ENCODE results near the gene CACNA2D1.

CACNA2D1 gene

GRCh38 chr7:82417898-82418297 is 25.7 kb downstream of the CACNA2D1 start:
- peaks cover 4% of the 10 kb centered on the region for H3K9me3 ChIP-seq
- no peaks in the 10 kb centered on the region for H3K27me3 ChIP-seq
- TF ChIP-seq Cebpa-rat (IDR thresholded peaks at IDR 0.05) = no peak
- no peaks in the 10 kb centered on the region for H3K36me3 ChIP-seq
- no peaks in the 10 kb centered on the region for H3K4me1 ChIP-seq
- H3K9ac ChIP-seq = no peak overlapping the region
- H3K4me3 ChIP-seq = no peak overlapping the region
- H3K4me2 ChIP-seq = no peak overlapping the region
- no peaks in the 10 kb centered on the region for H4K20me1 ChIP-seq
- no peak overlapping the region for H3K27ac ChIP-seq

GRCh38 chr7:82416402-82416801 is 27.2 kb downstream of the CACNA2D1 start:
- H3K27ac ChIP-seq = no peak overlapping the region
- H3K36me3 ChIP-seq = no peaks in the 10 kb centered on the region
- peaks cover 4% of the 10 kb centered on the region for H3K9me3 ChIP-seq
- H3K4me2 ChIP-seq = no peak overlapping the region
- no peak overlapping the region for H3K4me3 ChIP-seq
- no peaks in the 10 kb centered on the region for H3K4me1 ChIP-seq
- H3K27me3 ChIP-seq = no peaks in the 10 kb centered on the region
- TF ChIP-seq Cebpa-rat (IDR thresholded peaks at IDR 0.05) = no peak
- no peak overlapping the region for H3K9ac ChIP-seq
- H4K20me1 ChIP-seq = no peaks in the 10 kb centered on the region

GRCh38 chr7:82414389-82414788 is 29.2 kb downstream of the CACNA2D1 start:
- TF ChIP-seq Cebpa-rat (IDR thresholded peaks at IDR 0.05) = no peak
- no peaks in the 10 kb centered on the region for H3K36me3 ChIP-seq
- H3K4me2 ChIP-seq = no peak overlapping the region
- no peaks in the 10 kb centered on the region for H3K27me3 ChIP-seq
- no peak overlapping the region for H3K27ac ChIP-seq
- H4K20me1 ChIP-seq = no peaks in the 10 kb centered on the region
- no peak overlapping the region for H3K4me3 ChIP-seq
- H3K4me1 ChIP-seq = no peaks in the 10 kb centered on the region
- no peak overlapping the region for H3K9ac ChIP-seq
- H3K9me3 ChIP-seq = peaks cover 4% of the 10 kb centered on the region

GRCh38 chr7:82413237-82413636 is 30.3 kb downstream of the CACNA2D1 start:
- no peak overlapping the region for H3K4me3 ChIP-seq
- H3K4me1 ChIP-seq = no peaks in the 10 kb centered on the region
- H3K27me3 ChIP-seq = no peaks in the 10 kb centered on the region
- no peak for TF ChIP-seq Cebpa-rat (IDR thresholded peaks at IDR 0.05)
- H3K9ac ChIP-seq = no peak overlapping the region
- H3K27ac ChIP-seq = no peak overlapping the region
- H4K20me1 ChIP-seq = no peaks in the 10 kb centered on the region
- no peaks in the 10 kb centered on the region for H3K36me3 ChIP-seq
- no peak overlapping the region for H3K4me2 ChIP-seq
- H3K9me3 ChIP-seq = peaks cover 4% of the 10 kb centered on the region

- H3K4me3 ChIP-seq = no peak overlapping the region
- no peak overlapping the region for H3K27ac ChIP-seq
- H3K9ac ChIP-seq = no peak overlapping the region
- H3K27me3 ChIP-seq = no peaks in the 10 kb centered on the region
- no peaks in the 10 kb centered on the region for H3K4me1 ChIP-seq
- no peak for TF ChIP-seq Cebpa-rat (IDR thresholded peaks at IDR 0.05)
- no peaks in the 10 kb centered on the region for H4K20me1 ChIP-seq
- no peaks in the 10 kb centered on the region for H3K9me3 ChIP-seq
- no peak overlapping the region for H3K4me2 ChIP-seq
- no peaks in the 10 kb centered on the region for H3K36me3 ChIP-seq
Observed at GRCh38 chr7:82411732-82412131, 31.8 kb downstream of the CACNA2D1 start.

- no peaks in the 10 kb centered on the region for H3K27me3 ChIP-seq
- no peak overlapping the region for H3K27ac ChIP-seq
- no peaks in the 10 kb centered on the region for H3K4me1 ChIP-seq
- no peaks in the 10 kb centered on the region for H3K36me3 ChIP-seq
- H3K9ac ChIP-seq = no peak overlapping the region
- TF ChIP-seq Cebpa-rat (IDR thresholded peaks at IDR 0.05) = no peak
- no peaks in the 10 kb centered on the region for H3K9me3 ChIP-seq
- H3K4me3 ChIP-seq = no peak overlapping the region
- H4K20me1 ChIP-seq = no peaks in the 10 kb centered on the region
- no peak overlapping the region for H3K4me2 ChIP-seq
Observed at GRCh38 chr7:82410461-82410860, 33.1 kb downstream of the CACNA2D1 start.

GRCh38 chr7:82406937-82407336 is 36.6 kb downstream of the CACNA2D1 start:
- no peak overlapping the region for H3K27ac ChIP-seq
- H3K4me1 ChIP-seq = no peaks in the 10 kb centered on the region
- H3K4me3 ChIP-seq = no peak overlapping the region
- TF ChIP-seq Cebpa-rat (IDR thresholded peaks at IDR 0.05) = no peak
- no peaks in the 10 kb centered on the region for H3K36me3 ChIP-seq
- H3K27me3 ChIP-seq = no peaks in the 10 kb centered on the region
- H3K4me2 ChIP-seq = no peak overlapping the region
- no peaks in the 10 kb centered on the region for H3K9me3 ChIP-seq
- no peaks in the 10 kb centered on the region for H4K20me1 ChIP-seq
- no peak overlapping the region for H3K9ac ChIP-seq

- Histone ChIP-seq H3K4me2 (no peak overlapping the region), H3K27ac (no peak overlapping the region), H3K9ac (no peak overlapping the region), H3K9me3 (no peaks in the 10 kb centered on the region), H3K27me3 (no peaks in the 10 kb centered on the region), H3K36me3 (no peaks in the 10 kb centered on the region), H4K20me1 (no peaks in the 10 kb centered on the region), H3K4me3 (no peak overlapping the region), H3K4me1 (no peaks in the 10 kb centered on the region)
- no peak for TF ChIP-seq Cebpa-rat (IDR thresholded peaks at IDR 0.05)
Observed at GRCh38 chr7:82405301-82405700, 38.3 kb downstream of the CACNA2D1 start.

GRCh38 chr7:82404652-82405051 is 38.9 kb downstream of the CACNA2D1 start:
- H3K27me3 ChIP-seq = no peaks in the 10 kb centered on the region
- H3K27ac ChIP-seq = no peak overlapping the region
- no peak for TF ChIP-seq Cebpa-rat (IDR thresholded peaks at IDR 0.05)
- no peak overlapping the region for H3K9ac ChIP-seq
- H3K4me3 ChIP-seq = no peak overlapping the region
- H4K20me1 ChIP-seq = no peaks in the 10 kb centered on the region
- no peak overlapping the region for H3K4me2 ChIP-seq
- no peaks in the 10 kb centered on the region for H3K36me3 ChIP-seq
- H3K9me3 ChIP-seq = no peaks in the 10 kb centered on the region
- H3K4me1 ChIP-seq = no peaks in the 10 kb centered on the region

- Histone ChIP-seq H3K9me3 (no peaks in the 10 kb centered on the region), H3K27me3 (no peaks in the 10 kb centered on the region), H4K20me1 (no peaks in the 10 kb centered on the region), H3K4me2 (no peak overlapping the region), H3K9ac (no peak overlapping the region), H3K27ac (no peak overlapping the region), H3K36me3 (no peaks in the 10 kb centered on the region), H3K4me1 (no peaks in the 10 kb centered on the region), H3K4me3 (no peak overlapping the region)
- no peak for TF ChIP-seq Cebpa-rat (IDR thresholded peaks at IDR 0.05)
Observed at GRCh38 chr7:82404094-82404493, 39.5 kb downstream of the CACNA2D1 start.

- no peak overlapping the region for H3K4me2 ChIP-seq
- H3K27me3 ChIP-seq = no peaks in the 10 kb centered on the region
- no peak overlapping the region for H3K27ac ChIP-seq
- no peak overlapping the region for H3K4me3 ChIP-seq
- TF ChIP-seq Cebpa-rat (IDR thresholded peaks at IDR 0.05) = no peak
- no peaks in the 10 kb centered on the region for H4K20me1 ChIP-seq
- no peaks in the 10 kb centered on the region for H3K9me3 ChIP-seq
- no peaks in the 10 kb centered on the region for H3K4me1 ChIP-seq
- H3K9ac ChIP-seq = no peak overlapping the region
- no peaks in the 10 kb centered on the region for H3K36me3 ChIP-seq
Observed at GRCh38 chr7:82397879-82398524, 45.6 kb downstream of the CACNA2D1 start.

Measured in BLaER1 (cell line).